Tibial nerve (tissue), 4 donors: ENCODE data around the gene EXOC6B. TPM values are rescaled to one million over a fixed set of nuclear protein-coding genes. Genes with fewer than 3 reads are reported as not detected.

Experiments used
- DNase-seq, 2 donors: peaks; one replicate each; pipeline ENCODE4 v3.0.0-alpha.2; 2019; ENCODE audit warnings: low spot score in 2 of 2
- H3K27ac ChIP-seq, 4 donors: fragments of 200-600 bp; sonication (generic) in 3 of 4; one replicate each; pipeline ENCODE4 v1.5.1; 2017 to 2019; ENCODE audit warnings: mild to moderate bottlenecking in 1 of 4
- H3K27me3 ChIP-seq, 2 donors: fragments of 200-600 bp; sonication (generic) in 1 of 2; one replicate each; pipeline versions ENCODE4 v1.5.1 to v1.6.0; 2017 to 2019
- H3K36me3 ChIP-seq, 3 donors: fragments of 200-600 bp; sonication (generic); one replicate each; pipeline ENCODE4 v1.5.1; 2018 to 2019
- H3K4me1 ChIP-seq, 4 donors: fragments of 200-600 bp; sonication (generic) in 3 of 4; one replicate each; pipeline ENCODE4 v1.5.1; 2017 to 2019
- H3K4me3 ChIP-seq, 4 donors: fragments of 200-600 bp; sonication (generic) in 3 of 4; one replicate each; pipeline ENCODE4 v1.5.1; 2017 to 2019; ENCODE audit warnings: mild to moderate bottlenecking in 1 of 4, moderate library complexity in 1 of 4
- H3K9me3 ChIP-seq, 4 donors: fragments of 200-600 bp; sonication (generic) in 3 of 4; one replicate each; pipeline ENCODE4 v1.5.1; 2017 to 2019
- CTCF ChIP-seq, 5 experiments: fragments of 200-600 bp in 3 of 5; fragments of 450-650 bp in 2 of 5; sonication (generic) in 3 of 5; IDR thresholded peaks; one replicate each; pipeline ENCODE4 v1.5.1; 2016 to 2019; ENCODE audit warnings: antibody characterized with exemption in 5 of 5, mild to moderate bottlenecking in 3 of 5, moderate library complexity in 2 of 5
- EP300 ChIP-seq, 2 donors: sonication (generic); formaldehyde crosslinking; IDR thresholded peaks; one replicate each; pipeline ENCODE4 v1.6.1; 2017; ENCODE audit warnings: antibody characterized with exemption in 2 of 2, mild to moderate bottlenecking in 1 of 2
- POLR2A ChIP-seq, 2 donors: fragments of 450-650 bp; IDR thresholded peaks; one replicate each; pipeline ENCODE4 v1.6.1; 2017; ENCODE audit warnings: antibody characterized with exemption in 2 of 2, mild to moderate bottlenecking in 2 of 2, moderate library complexity in 2 of 2
- WGBS, 2 donors: methylation state at CpG; one replicate each; pipeline ENCODE4 v1.1.5; 2018; 5-methylcytosine and 5-hydroxymethylcytosine counted together
- total RNA-seq, 4 donors: library from RNA; depleted of rRNA; stranded (reverse); fragments of >200 nt; gene quantifications; one replicate each; pipeline ENCODE4 v1.1.0, GENCODE V29; 2016

The EXOC6B gene
- total RNA-seq, 4 donors from 2014 or later = 22.1 to 41.1 (median 30.3) TPM

- WGBS, 2 donors = 79 to 95% methylated on average over 5 of the region's 5 CpGs
- H3K4me3 ChIP-seq = no peak overlapping the region
- TF ChIP-seq EP300 (IDR thresholded peaks at IDR 0.05) (no peak), CTCF (IDR thresholded peaks at IDR 0.05) (no peak), POLR2A (IDR thresholded peaks at IDR 0.05) (no peak)
- peaks cover 0 to 20% (median 1%) of the 10 kb centered on the region in 4 donors for H3K9me3 ChIP-seq
- no peak overlapping the region for H3K27ac ChIP-seq
- peaks cover 0 to 20% (median 0%) of the 10 kb centered on the region in 3 donors for H3K36me3 ChIP-seq
- no peaks in the 10 kb centered on the region for H3K27me3 ChIP-seq
- no peaks in the 10 kb centered on the region for H3K4me1 ChIP-seq
- DNase-seq = no peak
Measured at GRCh38 chr2:72439892-72440291, 385.9 kb downstream of the EXOC6B start.

GRCh38 chr2:72438364-72438763 lies 387.5 kb downstream of the EXOC6B start:
- H3K4me3 ChIP-seq = no peak overlapping the region
- TF ChIP-seq POLR2A (IDR thresholded peaks at IDR 0.05) (no peak), EP300 (IDR thresholded peaks at IDR 0.05) (no peak), CTCF (IDR thresholded peaks at IDR 0.05) (no peak)
- no peaks in the 10 kb centered on the region for H3K27me3 ChIP-seq
- WGBS, 2 donors = 91 to 93% methylated on average over 3 of the region's 3 CpGs
- no peak for DNase-seq
- no peaks in the 10 kb centered on the region for H3K4me1 ChIP-seq
- H3K36me3 ChIP-seq = peaks cover 0 to 10% (median 0%) of the 10 kb centered on the region in 3 donors
- no peak overlapping the region for H3K27ac ChIP-seq
- H3K9me3 ChIP-seq = peaks cover 0 to 6% (median 1%) of the 10 kb centered on the region in 4 donors

- no peak for DNase-seq
- no peak for TF ChIP-seq CTCF (IDR thresholded peaks at IDR 0.05)
- TF ChIP-seq EP300 (IDR thresholded peaks at IDR 0.05) = no peak
- no peak for TF ChIP-seq POLR2A (IDR thresholded peaks at IDR 0.05)
- 86 to 94% methylated on average over 4 of the region's 4 CpGs for WGBS, 2 donors
Measured at GRCh38 chr2:72431737-72432136, 394.1 kb downstream of the EXOC6B start.

GRCh38 chr2:72427022-72427861 lies 398.6 kb downstream of the EXOC6B start:
- no peaks in the 10 kb centered on the region for H3K27me3 ChIP-seq
- no peak overlapping the region for H3K27ac ChIP-seq
- TF ChIP-seq POLR2A (IDR thresholded peaks at IDR 0.05) (no peak), EP300 (IDR thresholded peaks at IDR 0.05) (no peak), CTCF (IDR thresholded peaks at IDR 0.05) (no peak)
- WGBS, 2 donors = 97% methylated on average over 9 to 13 of the region's 15 CpGs
- peaks cover 0 to 15% (median 0%) of the 10 kb centered on the region in 4 donors for H3K4me1 ChIP-seq
- no peak for DNase-seq
- no peak overlapping the region for H3K4me3 ChIP-seq
- H3K36me3 ChIP-seq = peaks cover 0 to 8% (median 0%) of the 10 kb centered on the region in 3 donors
- H3K9me3 ChIP-seq = no peaks in the 10 kb centered on the region

More at GRCh38 chr2:72431737-72432136, 394.1 kb downstream of the EXOC6B start:
- peaks cover 0 to 15% (median 0%) of the 10 kb centered on the region in 4 donors for H3K4me1 ChIP-seq
- H3K27me3 ChIP-seq = no peaks in the 10 kb centered on the region
- H3K36me3 ChIP-seq = peaks cover 0 to 4% (median 0%) of the 10 kb centered on the region in 3 donors
- no peak overlapping the region for H3K27ac ChIP-seq
- no peak overlapping the region for H3K4me3 ChIP-seq
- no peaks in the 10 kb centered on the region for H3K9me3 ChIP-seq

GRCh38 chr2:72425996-72426395 lies 399.8 kb downstream of the EXOC6B start:
- Histone ChIP-seq H3K27ac (no peak overlapping the region), H3K36me3 (peaks cover 0 to 19% (median 0%) of the 10 kb centered on the region in 3 donors), H3K27me3 (no peaks in the 10 kb centered on the region), H3K4me3 (no peak overlapping the region), H3K9me3 (peaks cover 0 to 10% (median 0%) of the 10 kb centered on the region in 4 donors), H3K4me1 (peaks cover 0 to 15% (median 0%) of the 10 kb centered on the region in 4 donors)
- no peak for DNase-seq
- TF ChIP-seq EP300 (IDR thresholded peaks at IDR 0.05) (no peak), CTCF (IDR thresholded peaks at IDR 0.05) (no peak), POLR2A (IDR thresholded peaks at IDR 0.05) (no peak)
